Neural crest cell (in vitro differentiated cells): ENCODE measurements around the gene RICTOR. TPM values are rescaled to one million over a fixed set of nuclear protein-coding genes. Genes with fewer than 3 reads are reported as not detected.

Experiments used
- DNase-seq: peaks from one replicate; pipeline ENCODE4 v3.0.0; 2021; ENCODE audit warnings: low read depth, mixed read lengths, low spot score
- H3K27ac Mint-ChIP-seq: one replicate; pipeline ENCODE4 v1.8.0; 2021; ENCODE audit warnings: mild to moderate bottlenecking, mixed read lengths; ENCODE audit not compliant: unreplicated experiment
- H3K27me3 Mint-ChIP-seq: 2 replicates; pipeline ENCODE4 v1.8.0; 2021; ENCODE audit warnings: low read depth, mild to moderate bottlenecking, mixed read lengths
- H3K36me3 Mint-ChIP-seq: 2 replicates; pipeline ENCODE4 v1.8.0; 2021; ENCODE audit warnings: low read depth, mild to moderate bottlenecking, mixed read lengths
- H3K4me1 Mint-ChIP-seq: 2 replicates; pipeline ENCODE4 v1.8.0; 2021; ENCODE audit warnings: mixed read lengths
- H3K4me3 Mint-ChIP-seq: one replicate; pipeline ENCODE4 v1.8.0; 2021; ENCODE audit warnings: mild to moderate bottlenecking, mixed read lengths
- H3K9me3 Mint-ChIP-seq: 2 replicates; pipeline ENCODE4 v1.8.0; 2021; ENCODE audit warnings: mixed read lengths
- CTCF ChIP-seq: fragments of 200-600 bp; sonication (generic); conservative IDR thresholded peaks from 2 replicates; pipeline ENCODE4 v1.5.0; 2021; ENCODE audit warnings: antibody characterized with exemption, mild to moderate bottlenecking
- total RNA-seq: library from RNA; stranded (reverse); gene quantifications from 2 replicates; pipeline ENCODE4 v1.2.1, GENCODE V29; 2021

RICTOR gene
- total RNA-seq, 1 donor from 2014 or later = 22.2 TPM

- Mint-ChIP-seq H3K27me3 (no peaks in the 10 kb centered on the region), H3K36me3 (no peaks in the 10 kb centered on the region), H3K9me3 (no peaks in the 10 kb centered on the region), H3K4me3 (no peak overlapping the region), H3K4me1 (no peaks in the 10 kb centered on the region), H3K27ac (no peak overlapping the region)
- TF ChIP-seq CTCF = no peak
- no peak for DNase-seq
Observed at GRCh38 chr5:39057734-39058133, 16.5 kb downstream of the RICTOR start.

- H3K4me1 Mint-ChIP-seq = no peaks in the 10 kb centered on the region
- H3K27ac Mint-ChIP-seq = no peak overlapping the region
- H3K9me3 Mint-ChIP-seq = no peaks in the 10 kb centered on the region
- H3K4me3 Mint-ChIP-seq = no peak overlapping the region
- H3K36me3 Mint-ChIP-seq = no peaks in the 10 kb centered on the region
- no peak for DNase-seq
- H3K27me3 Mint-ChIP-seq = no peaks in the 10 kb centered on the region
- no peak for TF ChIP-seq CTCF
Observed at GRCh38 chr5:39055768-39056398, 18.3 kb downstream of the RICTOR start.

- Mint-ChIP-seq H3K9me3 (no peaks in the 10 kb centered on the region), H3K27me3 (no peaks in the 10 kb centered on the region), H3K27ac (no peak overlapping the region), H3K4me1 (no peaks in the 10 kb centered on the region), H3K36me3 (no peaks in the 10 kb centered on the region), H3K4me3 (no peak overlapping the region)
- no peak for TF ChIP-seq CTCF
- DNase-seq = no peak
Observed at GRCh38 chr5:39055027-39055767, 19.0 kb downstream of the RICTOR start.

- no peak for TF ChIP-seq CTCF
- H3K9me3 Mint-ChIP-seq = no peaks in the 10 kb centered on the region
- H3K4me1 Mint-ChIP-seq = no peaks in the 10 kb centered on the region
- no peak overlapping the region for H3K4me3 Mint-ChIP-seq
- no peaks in the 10 kb centered on the region for H3K36me3 Mint-ChIP-seq
- DNase-seq = no peak
- H3K27me3 Mint-ChIP-seq = no peaks in the 10 kb centered on the region
- H3K27ac Mint-ChIP-seq = no peak overlapping the region
Observed at GRCh38 chr5:39053189-39053588, 21.0 kb downstream of the RICTOR start.

- Mint-ChIP-seq H3K27me3 (no peaks in the 10 kb centered on the region), H3K36me3 (no peaks in the 10 kb centered on the region), H3K27ac (no peak overlapping the region), H3K4me1 (no peaks in the 10 kb centered on the region), H3K9me3 (no peaks in the 10 kb centered on the region), H3K4me3 (no peak overlapping the region)
- no peak for TF ChIP-seq CTCF
- no peak for DNase-seq
Observed at GRCh38 chr5:39052141-39052540, 22.1 kb downstream of the RICTOR start.
